CD14-positive monocyte (primary cell): Measurements from ENCODE around the gene WDTC1. TPM values are rescaled to one million over a fixed set of nuclear protein-coding genes. Genes with fewer than 3 reads are reported as not detected.
A peak's percentile ranks its signal among the peaks of the same experiment; 100 is the strongest.

Source experiments
- DNase-seq, 3 donors: peaks; one replicate each; pipeline ENCODE4 v3.0.0-alpha.2; 2011 to 2022
- H2AFZ ChIP-seq: 2 replicates; pipeline ENCODE4 v1.6.0; 2012; ENCODE audit warnings: mild to moderate bottlenecking, low read depth, low read length, inconsistent platforms; ENCODE audit not compliant: insufficient read depth, poor library complexity, severe bottlenecking
- H3K27ac ChIP-seq, 2 donors: 1 replicate in 1 of 2; 2 replicates in 1 of 2; pipeline ENCODE4 v1.5.1; 2012 to 2013; ENCODE audit warnings: low read length in 2 of 2, control low read depth in 1 of 2, inconsistent platforms in 1 of 2, low read depth in 1 of 2, mild to moderate bottlenecking in 1 of 2
- H3K27me3 ChIP-seq, 2 donors: one replicate each; pipeline versions ENCODE4 v1.6.0 to v1.6.1; 2011 to 2013; ENCODE audit warnings: low read length in 2 of 2; ENCODE audit not compliant: control insufficient read depth in 2 of 2, insufficient read depth in 2 of 2
- H3K36me3 ChIP-seq, 2 donors: replicated peaks in 1 of 2; 1 replicate in 1 of 2; 2 replicates in 1 of 2; pipeline versions ENCODE4 v1.5.1 to v1.6.1; 2012 to 2013; ENCODE audit warnings: low read length in 2 of 2, control low read depth in 1 of 2, inconsistent platforms in 1 of 2, mild to moderate bottlenecking in 1 of 2; ENCODE audit not compliant: insufficient read depth in 2 of 2, control insufficient read depth in 1 of 2
- H3K4me1 ChIP-seq, 2 donors: 1 replicate in 1 of 2; 2 replicates in 1 of 2; pipeline versions ENCODE4 v1.5.1 to v1.6.1; 2012 to 2013; ENCODE audit warnings: low read length in 2 of 2, control low read depth in 1 of 2, inconsistent platforms in 1 of 2, mild to moderate bottlenecking in 1 of 2, moderate library complexity in 1 of 2; ENCODE audit not compliant: insufficient read depth in 2 of 2, control insufficient read depth in 1 of 2
- H3K4me2 ChIP-seq: replicated peaks from 2 replicates; pipeline ENCODE3; 2012; ENCODE audit warnings: low read length, moderate library complexity, mild to moderate bottlenecking; ENCODE audit not compliant: poor library complexity, severe bottlenecking; ENCODE audit errors: extremely low read depth
- H3K4me3 ChIP-seq, 3 experiments: fragments of 200-600 bp in 1 of 3; sonication (generic) in 1 of 3; replicated peaks in 1 of 3; 1 replicate in 2 of 3; 2 replicates in 1 of 3; pipeline ENCODE4 v1.5.1; 2011 to 2013; ENCODE audit warnings: low read length in 3 of 3, mild to moderate bottlenecking in 3 of 3, control low read depth in 2 of 3, low read depth in 2 of 3, inconsistent platforms in 1 of 3, moderate library complexity in 1 of 3
- H3K79me2 ChIP-seq: 2 replicates; pipeline ENCODE4 v1.6.0; 2012; ENCODE audit warnings: mild to moderate bottlenecking, control low read depth, inconsistent platforms, low read length, moderate library complexity; ENCODE audit not compliant: insufficient read depth
- H3K9ac ChIP-seq: 2 replicates; pipeline ENCODE4 v1.6.0; 2017; ENCODE audit warnings: low read length, mild to moderate bottlenecking; ENCODE audit not compliant: insufficient read depth, poor library complexity, severe bottlenecking
- H3K9me3 ChIP-seq, 2 donors: replicated peaks in 1 of 2; 1 replicate in 1 of 2; 2 replicates in 1 of 2; pipeline versions ENCODE4 v1.5.1 to v1.6.1; 2012 to 2013; ENCODE audit warnings: low read length in 2 of 2, control low read depth in 1 of 2; ENCODE audit not compliant: control insufficient read depth in 1 of 2, insufficient read depth in 1 of 2
- H4K20me1 ChIP-seq: 2 replicates; pipeline ENCODE4 v1.6.0; 2012; ENCODE audit warnings: mild to moderate bottlenecking, low read length, control low read depth, moderate library complexity; ENCODE audit not compliant: insufficient read depth
- H3K27ac Mint-ChIP-seq, 7 donors: one replicate each; pipeline ENCODE4 v1.8.0; 2020; ENCODE audit warnings: mild to moderate bottlenecking in 7 of 7, mixed read lengths in 7 of 7, moderate library complexity in 6 of 7, inconsistent platforms in 2 of 7
- H3K27me3 Mint-ChIP-seq, 3 donors: one replicate each; pipeline ENCODE4 v1.8.0; 2021 to 2022; ENCODE audit warnings: low read depth in 3 of 3, mild to moderate bottlenecking in 3 of 3, mixed read lengths in 3 of 3, moderate library complexity in 3 of 3, inconsistent platforms in 1 of 3
- H3K36me3 Mint-ChIP-seq, 2 donors: one replicate each; pipeline ENCODE4 v1.8.0; 2020; ENCODE audit warnings: mixed read lengths in 2 of 2, inconsistent platforms in 1 of 2, mild to moderate bottlenecking in 1 of 2
- H3K4me1 Mint-ChIP-seq: one replicate; pipeline ENCODE4 v1.8.0; 2020; ENCODE audit warnings: mild to moderate bottlenecking, mixed read lengths
- H3K4me3 Mint-ChIP-seq, 2 donors: one replicate each; pipeline ENCODE4 v1.8.0; 2020; ENCODE audit warnings: mild to moderate bottlenecking in 2 of 2, mixed read lengths in 2 of 2, moderate library complexity in 1 of 2
- H3K9me3 Mint-ChIP-seq, 7 donors: one replicate each; pipeline ENCODE4 v1.8.0; 2020 to 2022; ENCODE audit warnings: mixed read lengths in 7 of 7, mild to moderate bottlenecking in 6 of 7, moderate library complexity in 6 of 7, inconsistent platforms in 2 of 7
- CTCF ChIP-seq: fragments of 200-600 bp; IDR thresholded peaks from one replicate; pipeline ENCODE4 v1.8.0; 2022; ENCODE audit warnings: antibody characterized with exemption, mild to moderate bottlenecking
- WGBS: methylation state at CpG from one replicate; pipeline ENCODE4 v1.1.5; 2013; ENCODE audit warnings: missing lambda C conversion rate; ENCODE audit not compliant: insufficient coverage; 5-methylcytosine and 5-hydroxymethylcytosine counted together
- intact Hi-C, 2 donors: fragments of 100-400 bp; cut with micrococcal nuclease; formaldehyde crosslinking; loops; one replicate each; pipeline versions ENCODE4 v1.15.0 to v1.15.1; 2023
- polyA plus RNA-seq, 3 donors: library from polyadenylated mRNA; depleted of rRNA in 1 of 3; unstranded in 2 of 3; stranded (reverse) in 1 of 3; fragments of 300-500 nt in 2 of 3; fragments of >200 nt in 1 of 3; fragmentation: Illumina TruSeq in 2 of 3; gene quantifications; 1 replicate in 2 of 3; 2 replicates in 1 of 3; pipeline ENCODE4 v1.2.3, GENCODE V29; 2012 to 2021

WDTC1 gene
- polyA plus RNA-seq, 3 donors, result 2.1 to 26.6 (median 4.3) TPM

- H3K27me3 Mint-ChIP-seq, result peaks cover 0 to 4% (median 0%) of the 10 kb centered on the region in 3 donors
- peaks cover 30 to 33% of the 10 kb centered on the region in 2 donors for H3K36me3 Mint-ChIP-seq
- intact Hi-C loops, result no loop called here
- Histone ChIP-seq H3K4me2 (peak overlapping the region; percentile 96), H2AFZ (peak overlapping the region; percentile 84), H3K4me3 (peak overlapping the region; percentile 39 to 87 (median 52)), H3K27ac (peak overlapping the region; percentile 80 to 89), H3K9ac (peak overlapping the region; percentile 76), H3K27me3 (no peaks in the 10 kb centered on the region), H3K9me3 (no peaks in the 10 kb centered on the region), H4K20me1 (no peaks in the 10 kb centered on the region), H3K36me3 (peaks cover 11 to 27% of the 10 kb centered on the region in 2 donors), H3K79me2 (peaks cover 35% of the 10 kb centered on the region), H3K4me1 (peaks cover 44 to 55% of the 10 kb centered on the region in 2 donors)
- peak; percentile 51 to 69 (median 69) for DNase-seq
- H3K4me3 Mint-ChIP-seq, result peak overlapping the region; percentile 82 to 96
- TF ChIP-seq CTCF, result no peak
- 1% methylated on average over 28 of the region's 31 CpGs for WGBS
- peaks cover 57% of the 10 kb centered on the region for H3K4me1 Mint-ChIP-seq
- peak overlapping the region; percentile 66 to 93 (median 81) for H3K27ac Mint-ChIP-seq
- H3K9me3 Mint-ChIP-seq, result peaks cover 0 to 2% (median 0%) of the 10 kb centered on the region in 7 donors
These were observed 108.6 kb downstream of the WDTC1 start for GRCh38 chr1:27342778-27343638.

DNA sequence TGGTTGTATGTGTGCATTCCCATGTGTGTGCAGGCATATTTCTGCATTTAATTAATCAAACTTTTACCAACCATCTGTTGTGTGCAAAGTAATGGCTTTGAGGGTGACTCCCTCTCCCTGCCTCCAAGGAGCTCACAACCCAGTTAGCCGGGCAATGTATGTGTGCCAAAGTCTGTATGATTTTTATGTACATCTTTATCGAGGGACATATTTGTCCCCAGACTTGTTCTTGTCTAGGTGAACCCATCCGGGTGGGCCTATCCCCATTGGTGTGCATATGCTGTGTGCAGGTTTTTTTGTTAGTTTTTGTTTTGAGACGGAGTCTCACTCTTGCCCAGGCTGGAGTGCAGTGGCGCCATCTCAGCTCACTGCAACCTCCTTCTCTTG is 109.2 kb downstream of the WDTC1 start:
- peaks cover 0 to 4% (median 0%) of the 10 kb centered on the region in 3 donors for H3K27me3 Mint-ChIP-seq
- TF ChIP-seq CTCF, result no peak
- Histone ChIP-seq H3K4me1 (peaks cover 44 to 55% of the 10 kb centered on the region in 2 donors), H3K36me3 (peaks cover 12 to 28% of the 10 kb centered on the region in 2 donors), H2AFZ (peak overlapping the region; percentile 84), H3K27me3 (no peaks in the 10 kb centered on the region), H4K20me1 (no peaks in the 10 kb centered on the region), H3K9me3 (no peaks in the 10 kb centered on the region), H3K4me2 (peak overlapping the region; percentile 96), H3K79me2 (peaks cover 35% of the 10 kb centered on the region), H3K4me3 (peak overlapping the region; percentile 39 to 87 (median 52)), H3K9ac (peak overlapping the region; percentile 76), H3K27ac (peak overlapping the region; percentile 80 to 89)
- peak overlapping the region; percentile 41 to 93 (median 80) for H3K27ac Mint-ChIP-seq
- DNase-seq, result no peak
- H3K9me3 Mint-ChIP-seq, result peaks cover 0 to 2% (median 0%) of the 10 kb centered on the region in 7 donors
- H3K4me1 Mint-ChIP-seq, result peaks cover 57% of the 10 kb centered on the region
- H3K4me3 Mint-ChIP-seq, result peak overlapping the region; percentile 82 to 96
- H3K36me3 Mint-ChIP-seq, result peaks cover 28 to 31% of the 10 kb centered on the region in 2 donors
- whole genome bisulfite sequencing, result 58% methylated on average over 2 of the region's 5 CpGs
- intact Hi-C loops, result no loop called here
